ENCODE measurements around the gene BAIAP2.

DNA sequence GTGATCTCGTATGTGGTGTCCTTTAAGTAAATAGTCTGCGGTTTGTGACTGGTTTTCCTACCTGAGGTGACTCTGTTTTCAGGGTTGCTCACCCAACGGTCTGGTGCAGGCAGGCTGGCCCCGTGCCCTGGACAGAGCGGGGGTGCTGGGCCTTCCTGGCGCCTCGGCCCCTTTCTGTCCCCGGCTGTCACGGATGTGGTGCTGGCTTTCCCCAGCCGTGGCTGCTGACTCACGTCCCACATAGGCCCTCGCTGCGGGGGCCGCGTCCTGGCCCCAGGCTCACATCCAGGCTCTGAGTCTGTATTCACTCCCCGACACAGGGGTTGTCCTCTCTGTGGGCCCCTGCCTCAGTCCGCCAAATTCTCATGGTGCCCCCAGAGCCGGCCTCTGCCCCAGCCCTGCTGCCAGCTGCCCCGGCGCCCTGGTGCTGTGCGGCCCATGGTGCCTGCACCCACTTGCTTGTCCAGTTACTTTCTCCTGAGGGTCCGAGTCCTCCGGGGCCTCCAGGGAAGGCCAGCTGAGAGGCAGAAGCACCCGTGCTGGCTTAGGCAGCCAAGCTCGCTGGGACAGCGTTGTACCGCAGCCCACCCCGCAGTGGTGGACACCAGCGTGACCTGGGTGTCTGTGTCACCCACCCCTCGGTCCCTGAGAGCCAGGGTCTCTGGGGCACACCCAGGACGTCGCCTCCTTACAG is 37.4 kb upstream of the BAIAP2 start:
- TF ChIP-seq EZH2phosphoT487 (IDR thresholded peaks at IDR 0.05; ENCODE audit: low read length), result no peak
- TF ChIP-seq CTCF (IDR thresholded peaks at IDR 0.05; ENCODE audit: low read length), result no peak
- no peak for TF ChIP-seq EZH2 (optimal IDR thresholded peaks at IDR 0.05; ENCODE audit: low read depth, low read length)
